ENCODE results near the gene HIRA.

- TF ChIP-seq CTCF (conservative IDR thresholded peaks at IDR 0.05; ENCODE audit: low read length) (no peak), EZH2phosphoT487 (IDR thresholded peaks at IDR 0.05; ENCODE audit: borderline replicate concordance, low read depth, low read length) (no peak)
These were observed 90.0 kb downstream of the HIRA start for GRCh38 chr22:19341500-19341899.

All from OCI-LY7 (cell line).